ENCODE results near the gene VPS18.

Gene VPS18

DNA sequence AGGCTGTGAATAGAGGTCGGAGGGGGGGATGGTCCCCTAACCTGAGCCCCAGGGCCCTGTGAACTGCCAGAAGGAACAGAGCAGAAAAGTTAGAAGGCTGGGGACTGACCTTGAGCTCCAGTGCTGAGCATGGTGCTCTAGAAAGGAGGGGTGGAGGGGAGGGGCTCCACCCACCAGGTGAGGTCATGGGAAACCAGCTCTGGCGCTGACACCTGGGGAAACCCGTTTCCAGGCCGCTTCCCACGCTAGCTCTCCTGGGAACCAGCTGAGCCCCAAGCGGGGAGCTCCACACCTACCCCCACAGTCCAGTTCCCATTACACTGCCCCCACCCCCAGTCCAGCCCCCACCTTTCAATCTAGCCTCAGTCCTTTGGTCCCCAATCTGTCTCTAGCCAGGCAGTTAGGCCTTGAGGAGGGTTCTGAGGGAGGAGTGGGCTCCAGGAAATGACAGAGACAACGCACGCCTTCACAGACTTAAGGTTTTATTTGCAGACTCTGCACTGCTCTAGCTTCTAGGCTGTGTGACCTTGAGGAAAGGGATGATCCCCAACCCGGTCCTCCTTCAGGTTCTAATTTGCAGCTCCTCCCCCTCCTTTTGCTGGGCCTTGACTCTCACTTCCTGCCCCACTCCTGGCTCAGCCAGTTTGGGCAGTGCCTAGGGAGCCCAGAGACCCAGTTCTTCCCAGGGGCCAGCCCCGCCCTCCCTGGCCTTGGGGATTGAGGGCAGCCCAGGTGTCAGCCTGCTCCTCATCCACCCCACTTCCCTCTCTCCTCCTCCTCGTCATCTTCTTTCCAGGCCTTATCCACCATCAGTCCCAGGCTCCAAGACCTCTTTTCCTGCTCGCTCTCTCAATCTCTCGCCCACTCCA, 22.3 kb upstream of the VPS18 start:
- DNase-seq (ENCODE audit: low read depth) = no peak

DNA sequence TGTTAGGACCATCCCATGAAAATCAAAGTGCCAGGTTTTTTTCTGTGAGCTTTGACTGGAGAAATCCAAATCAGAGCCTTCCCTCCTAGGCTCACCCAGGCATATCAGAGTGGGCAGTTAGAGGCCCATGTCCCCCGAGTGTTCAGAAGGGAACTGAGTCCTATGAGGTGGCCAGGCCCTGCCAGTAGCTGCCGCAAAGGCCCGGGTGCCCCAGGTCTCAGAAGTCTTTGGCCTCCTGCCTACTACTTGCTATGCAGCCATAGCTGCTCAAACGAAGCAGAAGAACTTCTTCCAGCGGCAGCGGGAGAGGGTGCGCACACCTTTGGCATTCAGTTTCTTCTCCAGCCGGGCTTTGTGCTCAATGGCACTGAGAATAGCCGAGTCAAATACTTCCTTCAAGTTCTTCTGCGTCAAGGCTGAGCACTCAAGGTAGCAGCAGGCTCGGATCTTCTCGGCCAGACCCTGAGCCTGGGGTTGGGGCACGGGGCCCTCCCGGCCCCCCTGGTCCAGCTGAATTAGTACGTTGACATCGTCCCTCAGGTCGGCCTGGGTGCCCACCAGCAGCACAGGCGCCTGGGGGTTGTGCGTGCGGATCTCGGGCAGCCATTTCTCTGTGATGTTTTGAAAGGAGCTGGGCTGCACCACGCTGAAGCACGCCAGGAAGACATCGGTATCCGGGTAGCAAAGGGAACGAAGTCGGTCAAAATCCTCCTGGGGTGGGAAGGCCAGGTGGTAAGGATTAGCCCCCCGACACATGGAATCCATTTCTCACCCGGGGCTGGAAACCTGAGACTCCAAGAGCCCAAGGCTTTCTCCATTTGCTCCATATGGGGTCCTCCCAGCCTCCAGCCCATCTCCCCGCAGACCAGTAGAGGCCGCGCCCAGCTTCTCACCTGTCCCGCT, 21.2 kb upstream of the VPS18 start:
- DNase-seq (ENCODE audit: low read depth) = no peak

DNA sequence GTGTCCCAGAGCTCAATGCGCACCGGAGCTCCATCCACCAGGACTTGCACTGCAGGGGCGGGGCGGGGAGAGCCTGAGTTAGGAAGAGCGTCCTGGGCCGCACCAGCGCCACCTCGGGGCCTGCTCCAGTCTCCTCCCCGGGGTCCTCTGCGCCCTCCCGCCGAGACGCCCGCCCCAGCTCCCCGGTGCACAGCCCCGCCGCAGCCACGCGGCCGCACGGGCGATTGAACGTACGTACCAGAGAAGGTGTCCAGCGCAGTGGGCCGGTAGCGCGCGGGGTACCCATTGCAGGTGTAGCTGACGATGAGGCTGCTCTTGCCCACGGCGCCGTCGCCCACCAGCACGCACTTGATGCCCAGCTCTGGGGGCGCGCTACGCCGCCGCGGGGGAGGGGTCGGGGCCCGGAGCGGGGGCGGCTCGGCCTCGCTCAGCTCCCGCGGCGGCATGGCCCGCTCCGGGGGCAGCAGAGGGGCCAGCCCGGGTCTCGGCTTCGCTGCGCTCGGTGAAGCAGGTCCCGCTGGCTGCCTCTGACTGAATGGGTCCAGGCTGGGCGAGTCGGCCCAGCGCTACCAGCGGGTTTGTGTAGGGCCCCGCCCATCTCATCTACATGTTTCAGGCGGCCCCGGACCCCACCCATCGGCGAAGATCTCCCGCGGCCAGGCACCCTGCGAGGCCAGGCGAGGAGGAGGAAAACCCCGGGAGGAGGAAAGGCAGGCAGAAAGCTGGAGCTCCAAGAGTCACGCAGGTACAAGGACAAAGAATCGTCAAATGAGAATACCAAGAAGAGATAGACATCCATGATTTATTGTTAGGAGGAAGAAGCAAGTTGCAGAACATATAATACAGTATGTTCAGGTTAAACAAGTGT, 20.3 kb upstream of the VPS18 start, which contains the start of gene RHOV:
RHOV (minus strand) TSS at position 541 of the 868 bp plus-strand sequence; CDS start at position 446, 95 bp downstream.
- peak; percentile 33 for DNase-seq (ENCODE audit: low read depth)

DNA sequence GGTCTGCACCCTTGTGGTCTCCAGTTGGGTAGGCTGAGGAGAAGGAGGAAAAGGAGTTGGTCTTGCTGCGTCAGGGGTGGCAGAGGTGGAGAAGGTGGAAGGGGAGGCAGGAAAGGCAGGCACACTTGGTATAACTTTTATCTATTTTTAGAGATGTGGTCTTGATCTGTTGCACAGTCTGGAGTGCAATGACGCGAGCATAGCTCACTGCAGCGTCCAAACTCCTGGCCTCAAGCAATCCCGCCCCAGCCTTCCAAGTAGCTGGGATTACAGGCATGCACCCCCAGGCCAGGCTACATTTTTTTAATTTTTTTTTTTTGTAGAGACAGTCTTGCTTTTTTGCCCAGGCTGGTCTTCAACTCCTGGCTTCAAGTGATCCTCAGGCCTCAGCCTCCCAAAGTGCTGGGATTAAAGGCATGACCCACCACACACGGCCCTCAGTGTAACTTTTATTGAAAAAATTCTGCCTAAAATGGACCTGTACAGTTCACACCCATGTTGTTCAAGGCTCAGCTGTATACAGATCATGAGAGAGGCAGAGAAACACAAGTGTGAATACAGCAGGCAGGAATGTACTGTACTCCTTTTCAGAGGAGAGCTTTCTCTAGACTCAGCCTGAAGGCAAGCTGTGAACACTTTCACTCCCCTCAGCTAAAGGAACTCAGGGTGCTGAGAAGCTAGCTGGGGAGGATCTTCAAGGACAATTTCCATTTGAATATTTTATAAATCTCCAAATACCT, 18.1 kb upstream of the VPS18 start:
- DNase-seq (ENCODE audit: low read depth) = no peak

DNA sequence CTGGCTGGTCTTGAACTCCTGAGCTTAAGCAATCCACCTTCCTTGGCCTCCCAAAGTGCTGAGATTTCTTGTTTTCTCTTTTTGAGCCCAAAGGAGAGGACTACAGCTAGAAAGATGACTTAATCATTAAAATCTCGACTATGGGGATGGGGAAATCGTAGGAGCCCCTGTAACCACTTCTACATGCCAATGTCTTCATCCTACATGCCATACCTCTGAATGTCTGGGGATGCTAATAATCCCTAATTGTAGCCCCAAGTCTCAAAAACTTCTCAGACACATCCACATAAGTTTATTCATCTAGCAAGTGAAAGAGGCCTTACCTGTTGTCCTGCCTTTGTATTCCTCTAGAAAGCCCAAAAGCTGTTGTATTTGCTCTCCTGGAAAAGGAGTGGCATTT, 16.6 kb upstream of the VPS18 start:
- DNase-seq (ENCODE audit: low read depth) = no peak

DNA sequence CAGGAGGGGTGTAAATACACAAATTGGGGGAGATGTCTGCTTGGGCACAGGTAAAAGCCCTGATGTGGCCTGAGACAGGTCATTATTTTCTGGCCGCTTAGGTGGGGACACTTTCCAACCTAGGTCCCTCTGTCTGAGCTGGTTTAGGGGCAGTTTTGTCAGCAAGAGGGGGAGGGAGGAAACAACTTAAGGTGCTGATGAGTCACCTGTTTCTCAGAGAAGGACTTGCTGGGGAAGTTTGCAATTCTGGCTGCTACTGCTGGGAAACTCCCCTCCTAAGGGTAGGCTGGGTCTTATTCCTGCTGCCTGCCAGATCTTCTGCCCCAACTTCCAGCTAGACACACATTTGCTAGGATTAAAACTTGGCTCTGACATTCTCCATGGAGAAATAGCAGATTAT, 15.5 kb upstream of the VPS18 start:
- DNase-seq (ENCODE audit: low read depth) = no peak

DNA sequence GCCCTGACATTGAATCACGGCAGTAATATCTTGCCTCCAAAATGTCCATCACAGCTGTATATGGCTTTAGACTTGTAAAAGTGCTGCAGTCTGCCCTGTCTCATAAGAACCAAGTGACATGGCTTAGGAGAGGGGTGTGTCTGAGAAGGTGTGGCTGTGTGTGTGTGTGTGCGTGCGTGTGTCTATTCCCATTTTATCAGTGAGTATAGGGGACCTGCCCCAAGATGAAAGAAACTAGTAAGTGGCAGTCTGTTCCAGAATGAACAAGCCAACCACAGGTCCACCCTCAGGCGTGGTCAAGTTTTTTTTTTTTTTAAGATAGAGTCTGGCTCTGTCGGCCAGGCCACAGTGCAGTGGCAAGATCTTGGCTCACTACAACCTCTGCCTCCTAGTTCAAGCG, 14.6 kb upstream of the VPS18 start:
- DNase-seq (ENCODE audit: low read depth) = no peak

DNA sequence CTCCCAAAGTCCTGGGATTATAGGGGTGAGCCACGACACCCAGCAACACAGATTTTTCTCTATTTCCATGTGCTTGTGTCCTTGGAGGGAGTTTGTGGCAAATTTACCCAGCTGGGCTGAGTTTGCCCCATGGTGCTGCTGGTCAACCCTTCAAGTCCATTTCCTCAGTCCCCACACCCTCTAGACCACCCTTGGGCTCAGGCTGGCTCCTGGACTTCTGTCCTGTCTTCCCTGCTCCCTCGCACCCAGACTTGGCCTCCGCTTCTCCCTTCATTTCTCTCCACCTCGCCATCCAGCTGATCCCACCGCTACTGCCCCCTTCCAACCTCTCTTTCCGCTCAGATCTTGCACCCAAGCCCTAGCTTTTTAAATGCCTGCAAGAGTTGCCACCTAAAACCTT, 12.9 kb upstream of the VPS18 start:
- DNase-seq (ENCODE audit: low read depth) = no peak

DNA sequence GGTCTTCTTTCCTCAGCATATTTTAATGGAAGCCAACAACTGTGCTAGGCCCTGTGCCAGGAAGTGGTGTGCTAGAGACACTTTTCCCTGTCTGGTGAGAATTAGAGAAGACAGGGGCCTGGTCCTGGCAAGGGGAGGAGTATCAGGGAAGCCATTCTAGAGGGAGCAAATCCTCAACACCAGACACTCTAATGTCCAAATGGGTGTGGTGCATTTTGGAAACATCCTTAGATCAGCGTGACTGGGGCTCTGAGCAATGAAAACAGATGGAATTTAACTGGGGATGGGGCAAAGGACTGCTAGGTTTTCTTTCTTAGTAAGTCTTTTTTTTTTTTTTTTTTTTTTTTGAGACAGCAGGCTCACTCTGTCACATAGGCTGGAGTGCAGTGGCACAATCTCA, 7.7 kb upstream of the VPS18 start:
- DNase-seq (ENCODE audit: low read depth) = no peak

DNA sequence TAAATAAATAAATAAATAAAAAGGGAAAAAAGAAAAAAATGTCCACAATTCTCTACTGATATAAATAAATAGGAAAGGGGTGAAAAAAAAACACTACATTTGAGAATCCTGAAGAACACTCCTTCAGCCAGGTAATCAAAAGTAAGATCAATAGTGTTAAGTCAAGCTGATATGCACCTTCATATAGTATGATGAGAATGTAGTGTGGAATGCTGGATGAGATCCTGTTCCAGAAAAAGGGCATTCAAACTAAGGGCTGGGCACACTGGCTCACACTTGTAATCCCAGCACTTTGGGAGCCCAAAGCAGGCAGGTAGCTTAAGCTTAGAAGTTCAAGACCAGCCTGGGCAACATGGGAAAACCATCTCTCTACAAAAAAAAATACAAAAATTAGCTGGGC, 5.1 kb upstream of the VPS18 start:
- no peak for DNase-seq (ENCODE audit: low read depth)

DNA sequence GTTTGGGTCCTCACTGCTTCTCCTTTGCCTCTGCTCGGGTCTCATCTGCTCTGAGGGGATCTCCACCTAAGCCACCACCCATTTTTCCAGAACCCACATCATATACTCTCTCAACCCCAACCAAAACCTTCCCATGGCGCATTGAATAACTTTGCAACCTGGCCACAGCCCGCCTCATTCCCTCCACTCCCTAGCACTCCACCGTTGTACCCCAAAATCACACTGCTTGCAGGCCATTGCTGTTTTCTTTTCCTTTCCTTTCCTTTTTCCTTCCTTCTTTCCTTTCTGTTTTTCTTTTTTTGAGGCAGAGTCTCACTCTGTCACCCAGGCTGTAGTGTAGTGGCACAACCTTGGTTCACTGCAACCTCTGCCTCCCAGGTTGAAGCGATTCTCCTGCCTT, 3.1 kb upstream of the VPS18 start:
- no peak for DNase-seq (ENCODE audit: low read depth)

DNA sequence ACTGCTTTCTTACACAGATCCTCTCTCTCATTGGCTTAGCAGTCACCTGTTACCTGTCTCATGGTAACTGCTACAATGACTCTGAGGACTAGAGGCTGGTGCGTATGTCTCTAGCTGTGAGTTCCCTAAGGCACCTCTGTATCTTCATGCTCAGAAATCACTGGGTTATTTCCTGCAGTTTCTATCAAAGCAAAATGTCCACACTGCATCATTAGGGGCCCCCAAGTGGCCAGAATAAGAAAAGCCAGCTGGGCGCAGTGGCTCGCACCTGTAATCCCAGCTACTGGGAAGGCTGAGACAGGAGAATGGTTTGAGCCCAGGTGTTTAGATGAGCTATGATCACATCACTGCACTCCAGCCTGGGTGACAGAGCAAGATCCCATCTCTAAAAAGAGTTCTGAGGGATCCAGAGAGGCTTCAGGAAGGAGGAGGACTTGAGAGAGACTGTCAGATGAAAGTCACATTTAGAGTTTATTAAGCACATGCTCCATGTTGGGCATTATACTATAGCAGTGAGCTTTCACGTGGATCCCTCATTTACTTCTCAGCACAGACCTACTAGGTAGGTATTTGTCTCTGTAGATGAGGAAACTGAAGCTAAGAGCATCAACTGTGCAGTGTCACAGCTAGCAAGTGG, 2.3 kb upstream of the VPS18 start:
- no peak for DNase-seq (ENCODE audit: low read depth)

DNA sequence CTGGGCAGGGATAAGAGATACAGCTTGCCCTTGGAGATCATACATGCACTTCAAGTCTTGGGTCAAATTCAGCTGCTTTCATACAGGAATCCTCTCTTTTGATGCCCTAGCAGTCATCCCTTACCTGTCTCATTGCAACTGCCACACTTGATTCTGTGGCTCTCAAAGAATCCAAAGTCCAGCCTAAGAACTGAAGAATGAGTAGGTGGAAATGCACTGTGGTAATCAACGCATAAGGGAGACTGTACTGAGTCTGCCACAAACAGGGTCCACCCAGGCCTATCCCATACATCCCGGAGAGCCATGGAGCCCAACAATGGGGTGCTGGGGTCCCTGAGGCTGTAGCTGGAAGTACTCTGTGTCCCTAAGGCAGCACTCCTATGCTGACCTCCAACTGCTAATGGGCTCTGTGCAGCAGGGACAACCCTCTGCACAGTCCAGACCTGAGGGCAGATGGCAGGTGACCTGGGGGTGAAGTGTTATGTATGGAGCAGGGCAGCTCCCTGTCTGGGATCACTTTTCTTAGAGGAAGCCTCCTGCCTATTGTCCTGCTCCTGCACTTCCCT, 1.7 kb upstream of the VPS18 start:
- no peak for DNase-seq (ENCODE audit: low read depth)

DNA sequence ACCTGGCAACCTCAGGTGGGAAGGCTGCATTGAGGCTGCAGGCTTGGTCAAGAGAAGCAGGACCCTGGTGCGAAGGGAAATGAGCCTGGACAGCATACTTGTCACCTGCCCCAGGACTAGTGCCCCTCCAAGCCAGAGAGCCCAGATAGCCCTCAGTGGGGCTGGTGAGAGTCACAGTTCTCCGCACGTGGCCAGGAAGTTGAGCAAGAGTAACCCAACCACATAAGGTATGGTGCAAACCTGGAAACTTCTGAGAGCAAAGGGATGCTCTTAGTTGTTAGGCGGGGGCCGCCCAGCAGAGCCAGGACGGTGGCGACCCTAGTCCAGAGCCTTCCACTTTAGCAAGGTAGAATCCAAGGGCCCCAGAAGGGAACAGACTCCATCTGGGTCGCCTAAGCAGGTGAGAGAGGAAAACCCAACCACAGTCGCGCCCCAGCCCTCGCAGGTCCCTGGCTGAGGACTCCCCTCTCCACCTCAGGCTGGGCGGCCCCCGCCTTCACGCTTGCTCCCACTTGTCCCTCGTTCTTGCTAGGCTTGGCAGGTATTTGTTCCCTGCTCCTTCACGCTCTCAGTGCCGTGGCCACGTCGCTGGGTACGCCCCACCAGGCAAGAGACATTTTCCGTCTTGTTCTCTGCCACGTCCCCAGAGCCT, 1.1 kb upstream of the VPS18 start:
- no peak for DNase-seq (ENCODE audit: low read depth)

DNA sequence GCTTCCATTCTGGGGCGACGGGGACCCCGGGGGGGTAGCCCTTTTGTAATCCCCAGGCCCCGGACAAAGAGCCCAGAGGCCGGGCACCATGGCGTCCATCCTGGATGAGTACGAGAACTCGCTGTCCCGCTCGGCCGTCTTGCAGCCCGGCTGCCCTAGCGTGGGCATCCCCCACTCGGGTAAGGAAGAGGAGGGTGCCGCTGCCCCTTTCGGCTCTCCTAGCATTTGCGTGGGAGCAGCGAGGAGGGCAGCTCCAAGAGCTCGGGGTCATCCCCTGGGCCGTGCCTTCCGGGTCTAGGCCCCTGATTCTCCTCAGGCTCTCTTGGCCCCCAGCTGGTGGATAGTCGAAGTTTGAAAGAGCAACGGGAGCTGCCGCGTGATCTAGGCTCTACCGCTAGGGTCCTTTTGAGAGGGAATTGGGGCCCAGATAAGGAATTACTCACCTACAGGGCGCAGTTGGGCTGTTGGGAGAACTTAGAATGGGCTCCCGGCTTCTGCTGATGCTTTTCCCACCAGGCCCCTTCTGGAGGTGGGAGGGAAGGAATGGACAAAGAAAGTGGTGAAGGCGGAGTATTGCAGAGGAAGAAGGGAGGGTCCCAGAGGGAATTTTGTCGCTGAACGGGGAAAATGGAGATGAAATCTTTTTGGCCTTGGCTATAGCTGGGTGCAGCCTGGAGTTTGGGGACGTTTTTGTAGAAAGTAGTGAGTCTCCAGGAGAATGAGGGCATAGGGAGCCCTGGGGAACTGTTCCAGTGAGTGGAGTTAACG, 615 bp downstream of the VPS18 start:
- DNase-seq (ENCODE audit: low read depth) = no peak

DNA sequence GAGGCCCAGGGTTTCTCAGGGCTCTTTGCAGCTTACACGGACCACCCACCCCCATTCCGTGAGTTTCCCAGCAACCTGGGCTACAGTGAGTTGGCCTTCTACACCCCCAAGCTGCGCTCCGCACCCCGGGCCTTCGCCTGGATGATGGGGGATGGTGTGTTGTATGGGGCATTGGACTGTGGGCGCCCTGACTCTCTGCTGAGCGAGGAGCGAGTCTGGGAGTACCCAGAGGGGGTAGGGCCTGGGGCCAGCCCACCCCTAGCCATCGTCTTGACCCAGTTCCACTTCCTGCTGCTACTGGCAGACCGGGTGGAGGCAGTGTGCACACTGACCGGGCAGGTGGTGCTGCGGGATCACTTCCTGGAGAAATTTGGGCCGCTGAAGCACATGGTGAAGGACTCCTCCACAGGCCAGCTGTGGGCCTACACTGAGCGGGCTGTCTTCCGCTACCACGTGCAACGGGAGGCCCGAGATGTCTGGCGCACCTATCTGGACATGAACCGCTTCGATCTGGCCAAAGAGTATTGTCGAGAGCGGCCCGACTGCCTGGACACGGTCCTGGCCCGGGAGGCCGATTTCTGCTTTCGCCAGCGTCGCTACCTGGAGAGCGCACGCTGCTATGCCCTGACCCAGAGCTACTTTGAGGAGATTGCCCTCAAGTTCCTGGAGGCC, 5.4 kb downstream of the VPS18 start:
- DNase-seq (ENCODE audit: low read depth) = no peak

DNA sequence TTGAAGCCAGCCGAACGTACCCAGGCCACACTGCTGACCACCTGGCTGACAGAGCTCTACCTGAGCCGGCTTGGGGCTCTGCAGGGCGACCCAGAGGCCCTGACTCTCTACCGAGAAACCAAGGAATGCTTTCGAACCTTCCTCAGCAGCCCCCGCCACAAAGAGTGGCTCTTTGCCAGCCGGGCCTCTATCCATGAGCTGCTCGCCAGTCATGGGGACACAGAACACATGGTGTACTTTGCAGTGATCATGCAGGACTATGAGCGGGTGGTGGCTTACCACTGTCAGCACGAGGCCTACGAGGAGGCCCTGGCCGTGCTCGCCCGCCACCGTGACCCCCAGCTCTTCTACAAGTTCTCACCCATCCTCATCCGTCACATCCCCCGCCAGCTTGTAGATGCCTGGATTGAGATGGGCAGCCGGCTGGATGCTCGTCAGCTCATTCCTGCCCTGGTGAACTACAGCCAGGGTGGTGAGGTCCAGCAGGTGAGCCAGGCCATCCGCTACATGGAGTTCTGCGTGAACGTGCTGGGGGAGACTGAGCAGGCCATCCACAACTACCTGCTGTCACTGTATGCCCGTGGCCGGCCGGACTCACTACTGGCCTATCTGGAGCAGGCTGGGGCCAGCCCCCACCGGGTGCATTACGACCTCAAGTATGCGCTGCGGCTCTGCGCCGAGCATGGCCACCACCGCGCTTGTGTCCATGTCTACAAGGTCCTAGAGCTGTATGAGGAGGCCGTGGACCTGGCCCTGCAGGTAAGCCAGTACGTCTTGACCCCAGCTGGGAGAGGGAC, 6.2 kb downstream of the VPS18 start:
- no peak for DNase-seq (ENCODE audit: low read depth)

DNA sequence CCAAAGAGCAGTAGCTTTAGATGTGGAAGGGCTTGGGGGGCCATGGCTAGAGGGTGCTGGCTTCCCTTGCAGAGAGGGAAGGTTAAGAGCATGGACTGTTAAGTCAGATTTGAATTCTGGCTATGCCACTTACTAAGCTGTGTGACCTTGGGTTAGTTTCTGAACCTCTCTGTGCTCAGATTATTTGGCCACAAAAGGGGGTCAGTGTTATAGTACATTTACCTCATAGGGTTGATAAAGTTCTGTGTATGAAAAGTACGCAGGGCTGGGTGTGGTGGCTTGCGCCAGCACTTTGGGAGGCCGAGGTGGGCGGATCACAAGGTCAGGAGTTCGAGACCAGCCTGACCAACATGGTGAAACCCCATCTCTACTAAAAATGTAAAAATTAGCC, 6.8 kb downstream of the VPS18 start:
- no peak for DNase-seq (ENCODE audit: low read depth)
